ENCODE results near the gene SNAP25. TPM values are rescaled to one million over a fixed set of nuclear protein-coding genes. Genes with fewer than 3 reads are reported as not detected.

SNAP25 gene
- total RNA-seq, 3 donors from 2014 or later: 0.80 to 10.5 (median 1.1) TPM

DNA sequence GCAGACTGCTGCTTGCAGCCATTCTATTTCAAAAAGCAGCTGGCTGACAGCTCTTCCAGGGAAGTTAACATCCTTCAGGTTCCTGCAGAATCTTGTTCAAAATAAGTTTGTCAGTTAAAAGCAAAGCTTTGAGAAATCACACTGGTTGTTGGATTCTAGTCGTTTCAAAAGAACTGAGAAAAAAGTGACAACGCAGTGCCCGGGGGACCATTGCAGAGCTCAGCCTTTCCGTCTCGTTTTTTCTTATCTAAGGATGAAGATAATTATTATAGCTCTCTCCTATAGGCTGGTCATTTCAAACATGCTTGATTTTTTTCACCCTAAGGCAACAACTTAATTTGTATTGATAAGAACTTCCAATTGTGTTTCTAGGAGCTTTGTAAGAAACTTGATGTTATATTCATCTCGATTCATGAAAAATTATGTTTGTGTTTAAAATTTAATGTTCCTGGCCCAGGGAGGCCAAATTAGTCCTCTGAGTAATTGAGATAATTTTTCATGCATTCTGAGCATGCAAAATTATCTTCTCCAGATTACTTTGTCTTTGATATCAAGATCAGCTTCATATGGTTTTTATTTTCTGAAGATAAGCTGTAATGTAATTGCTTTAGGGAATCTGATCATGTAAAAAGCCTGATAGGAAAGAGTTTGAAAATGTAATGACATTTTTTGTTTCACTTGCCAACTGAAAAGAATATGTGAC is 58.4 kb downstream of the SNAP25 start:
- ATAC-seq (no peak), DNase-seq (no peak)
- TF ChIP-seq, protein P1, sequence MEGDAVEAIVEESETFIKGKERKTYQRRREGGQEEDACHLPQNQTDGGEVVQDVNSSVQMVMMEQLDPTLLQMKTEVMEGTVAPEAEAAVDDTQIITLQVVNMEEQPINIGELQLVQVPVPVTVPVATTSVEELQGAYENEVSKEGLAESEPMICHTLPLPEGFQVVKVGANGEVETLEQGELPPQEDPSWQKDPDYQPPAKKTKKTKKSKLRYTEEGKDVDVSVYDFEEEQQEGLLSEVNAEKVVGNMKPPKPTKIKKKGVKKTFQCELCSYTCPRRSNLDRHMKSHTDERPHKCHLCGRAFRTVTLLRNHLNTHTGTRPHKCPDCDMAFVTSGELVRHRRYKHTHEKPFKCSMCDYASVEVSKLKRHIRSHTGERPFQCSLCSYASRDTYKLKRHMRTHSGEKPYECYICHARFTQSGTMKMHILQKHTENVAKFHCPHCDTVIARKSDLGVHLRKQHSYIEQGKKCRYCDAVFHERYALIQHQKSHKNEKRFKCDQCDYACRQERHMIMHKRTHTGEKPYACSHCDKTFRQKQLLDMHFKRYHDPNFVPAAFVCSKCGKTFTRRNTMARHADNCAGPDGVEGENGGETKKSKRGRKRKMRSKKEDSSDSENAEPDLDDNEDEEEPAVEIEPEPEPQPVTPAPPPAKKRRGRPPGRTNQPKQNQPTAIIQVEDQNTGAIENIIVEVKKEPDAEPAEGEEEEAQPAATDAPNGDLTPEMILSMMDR (IDR thresholded peaks at IDR 0.05): no peak
- no peaks in the 10 kb centered on the region for H3K4me1 ChIP-seq (ENCODE audit: low read depth)
- no peaks in the 10 kb centered on the region for H3K36me3 ChIP-seq (ENCODE audit: low read depth)
- no peak overlapping the region for H3K4me3 ChIP-seq
- intact Hi-C loops (cut with DNase I, micrococcal nuclease): no loop called here
- H3K9me3 ChIP-seq: no peaks in the 10 kb centered on the region

DNA sequence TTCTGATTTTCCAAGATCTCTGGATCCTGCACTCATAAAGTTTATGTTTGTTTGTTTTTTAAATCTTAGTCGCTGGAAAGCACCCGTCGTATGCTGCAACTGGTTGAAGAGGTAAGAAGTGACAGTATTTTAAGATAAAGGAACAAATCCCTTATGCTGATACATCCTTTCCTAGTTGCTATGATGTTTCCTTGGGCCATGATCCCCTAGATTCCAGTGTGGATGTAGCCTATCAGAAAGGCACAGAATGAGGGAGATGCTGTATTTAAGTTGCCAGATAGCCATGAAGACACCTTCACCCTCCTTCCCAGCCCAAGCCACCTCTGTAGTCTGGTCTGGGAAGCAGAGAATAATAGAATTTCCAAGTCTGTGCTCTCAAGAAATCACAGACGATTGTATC is 59.0 kb downstream of the SNAP25 start:
- TF ChIP-seq, protein P1 (IDR thresholded peaks at IDR 0.05): no peak
- Histone ChIP-seq H3K4me1 (ENCODE audit: low read depth) (no peaks in the 10 kb centered on the region), H3K36me3 (ENCODE audit: low read depth) (no peaks in the 10 kb centered on the region), H3K9me3 (no peaks in the 10 kb centered on the region), H3K4me3 (no peak overlapping the region)
- intact Hi-C loops (cut with DNase I, micrococcal nuclease): no loop called here
- DNase-seq (no peak), ATAC-seq (no peak)

DNA sequence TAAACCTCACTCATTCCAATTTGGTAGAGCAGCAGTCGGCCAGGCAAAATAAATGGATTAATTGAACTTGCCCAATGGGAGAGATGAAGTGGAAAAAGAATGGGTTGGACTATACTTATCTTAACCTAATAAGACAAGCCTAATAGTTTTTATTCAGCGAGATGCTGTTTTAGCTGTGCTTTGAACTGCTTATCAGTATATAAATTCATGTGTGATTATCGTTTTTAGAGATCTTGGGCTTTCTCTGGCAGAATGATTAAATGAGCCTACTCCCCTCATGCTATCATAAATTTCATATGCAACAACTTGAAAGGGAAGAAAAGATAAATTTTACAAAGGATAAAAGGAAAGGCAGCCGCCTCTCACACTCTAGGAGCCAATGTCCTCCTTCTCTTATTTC is 59.8 kb downstream of the SNAP25 start:
- no peaks in the 10 kb centered on the region for H3K9me3 ChIP-seq
- H3K36me3 ChIP-seq (ENCODE audit: low read depth): no peaks in the 10 kb centered on the region
- intact Hi-C loops (cut with DNase I, micrococcal nuclease): no loop called here
- no peaks in the 10 kb centered on the region for H3K4me1 ChIP-seq (ENCODE audit: low read depth)
- ATAC-seq (no peak), DNase-seq (no peak)
- H3K4me3 ChIP-seq: no peak overlapping the region
- TF ChIP-seq, protein P1 (IDR thresholded peaks at IDR 0.05): no peak

DNA sequence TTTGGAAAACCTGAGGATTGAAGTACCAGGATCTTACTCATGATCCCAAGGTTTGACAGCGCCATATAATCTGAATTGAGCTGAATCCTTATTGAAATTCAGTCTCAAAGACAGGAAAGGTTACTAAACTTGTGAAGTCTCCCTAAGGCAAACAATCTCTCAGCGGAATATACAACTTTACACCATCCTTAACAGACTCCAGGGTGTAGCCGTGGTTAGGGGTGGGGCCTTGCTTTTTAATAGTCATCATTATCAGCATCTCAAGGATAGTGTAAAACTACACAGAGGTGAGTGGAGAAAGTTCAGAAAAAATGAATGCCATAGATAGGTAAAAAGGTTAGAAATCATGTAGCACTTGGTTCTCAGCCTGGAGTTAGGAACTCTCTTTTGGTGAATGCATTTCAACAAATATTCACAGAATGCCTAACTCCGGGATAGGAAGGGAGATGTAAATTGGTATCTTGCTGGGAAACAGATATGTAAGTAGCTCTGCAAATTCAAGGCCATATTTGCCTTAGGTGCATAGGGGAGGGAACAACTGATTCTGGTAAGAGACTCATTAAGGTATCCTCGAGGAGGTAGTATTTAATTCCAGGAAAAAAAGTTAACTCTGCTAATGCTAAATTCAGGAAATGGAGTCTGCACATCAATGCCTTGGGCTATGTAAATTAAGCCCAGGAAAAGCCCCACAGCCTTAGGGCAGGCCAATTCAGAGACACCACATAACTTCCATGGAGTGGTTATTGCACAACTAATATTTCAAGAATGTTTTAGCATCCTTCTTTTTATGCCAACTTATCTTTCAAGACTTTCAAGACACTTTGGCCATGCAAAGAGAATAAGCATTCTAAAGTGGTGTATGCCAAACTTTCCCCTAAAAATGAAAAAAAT is 61.6 kb downstream of the SNAP25 start:
- H3K4me1 ChIP-seq (ENCODE audit: low read depth): no peaks in the 10 kb centered on the region
- ATAC-seq: no peak
- TF ChIP-seq, protein P1 (IDR thresholded peaks at IDR 0.05): no peak
- intact Hi-C loops (cut with DNase I, micrococcal nuclease): no loop called here
- no peaks in the 10 kb centered on the region for H3K9me3 ChIP-seq
- DNase-seq: no peak
- H3K4me3 ChIP-seq: no peak overlapping the region
- no peaks in the 10 kb centered on the region for H3K36me3 ChIP-seq (ENCODE audit: low read depth)

DNA sequence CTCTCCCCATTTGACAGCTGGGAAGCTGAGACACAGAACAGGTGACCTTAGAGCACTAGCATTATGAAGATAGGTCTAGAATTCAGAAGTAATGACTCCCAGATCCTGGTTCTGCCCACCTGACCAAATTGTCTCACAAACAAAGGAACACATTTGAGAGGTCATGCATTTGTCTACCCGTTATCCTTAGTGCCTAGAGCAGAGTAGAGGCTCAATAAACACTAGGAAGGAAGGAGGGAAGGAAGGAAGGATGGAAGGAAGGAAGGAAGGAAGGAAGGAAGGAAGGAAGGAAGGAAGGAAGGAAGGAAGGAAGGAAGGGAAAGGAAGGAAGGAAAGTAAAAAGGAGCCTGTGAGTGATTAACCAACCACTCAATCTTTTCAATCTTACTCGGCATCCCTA is 63.3 kb downstream of the SNAP25 start:
- intact Hi-C loops (cut with DNase I, micrococcal nuclease): no loop called here
- Histone ChIP-seq H3K9me3 (no peaks in the 10 kb centered on the region), H3K4me1 (ENCODE audit: low read depth) (no peaks in the 10 kb centered on the region), H3K36me3 (ENCODE audit: low read depth) (no peaks in the 10 kb centered on the region), H3K4me3 (no peak overlapping the region)
- ATAC-seq (no peak), DNase-seq (no peak)
- TF ChIP-seq, protein P1 (IDR thresholded peaks at IDR 0.05): no peak
